HG02970 (cell line): ENCODE data around the gene MC5R.
"Not testable (repeated sequence)": the region's sequence is repeated elsewhere in the genome, so short reads cannot be mapped to it uniquely, and the experiment has no call there.

Experiments
- ATAC-seq: cut with Tn5 transposase; IDR thresholded peaks from one replicate; pipeline ENCODE4 v1.9.1; 2021; ENCODE audit warnings: mild to moderate bottlenecking, moderate library complexity, moderate number of reproducible peaks; ENCODE audit not compliant: unreplicated experiment, low FRiP score

The MC5R gene

GRCh38 chr18:13835202-13835601 lies 11.3 kb downstream of the MC5R start:
- no peak for ATAC-seq

GRCh38 chr18:13836559-13836958 lies 12.6 kb downstream of the MC5R start:
- no peak for ATAC-seq

DNA sequence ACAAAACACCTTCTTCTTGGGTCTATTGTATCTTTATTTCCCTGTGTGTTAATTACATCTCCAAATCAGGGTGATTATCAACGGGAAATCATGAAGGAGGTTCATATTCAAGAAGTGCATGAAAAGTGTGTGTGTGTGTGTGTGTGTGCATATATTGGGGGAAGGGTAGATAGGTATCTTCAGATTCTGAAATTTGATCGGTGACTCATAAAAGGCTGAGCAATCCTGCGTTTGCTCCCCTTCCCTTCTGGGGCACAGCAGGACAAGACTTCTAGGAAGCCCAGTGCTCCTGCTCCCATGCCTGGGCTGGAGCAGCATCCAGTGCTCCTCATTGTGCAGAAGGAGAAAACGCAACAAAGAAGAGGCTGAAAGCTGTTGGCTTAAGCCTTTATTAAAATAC lies 25.8 kb downstream of the MC5R start:
- no peak for ATAC-seq

- ATAC-seq, result not testable (repeated sequence)
These were observed 38.9 kb downstream of the MC5R start for GRCh38 chr18:13862898-13863297.

DNA sequence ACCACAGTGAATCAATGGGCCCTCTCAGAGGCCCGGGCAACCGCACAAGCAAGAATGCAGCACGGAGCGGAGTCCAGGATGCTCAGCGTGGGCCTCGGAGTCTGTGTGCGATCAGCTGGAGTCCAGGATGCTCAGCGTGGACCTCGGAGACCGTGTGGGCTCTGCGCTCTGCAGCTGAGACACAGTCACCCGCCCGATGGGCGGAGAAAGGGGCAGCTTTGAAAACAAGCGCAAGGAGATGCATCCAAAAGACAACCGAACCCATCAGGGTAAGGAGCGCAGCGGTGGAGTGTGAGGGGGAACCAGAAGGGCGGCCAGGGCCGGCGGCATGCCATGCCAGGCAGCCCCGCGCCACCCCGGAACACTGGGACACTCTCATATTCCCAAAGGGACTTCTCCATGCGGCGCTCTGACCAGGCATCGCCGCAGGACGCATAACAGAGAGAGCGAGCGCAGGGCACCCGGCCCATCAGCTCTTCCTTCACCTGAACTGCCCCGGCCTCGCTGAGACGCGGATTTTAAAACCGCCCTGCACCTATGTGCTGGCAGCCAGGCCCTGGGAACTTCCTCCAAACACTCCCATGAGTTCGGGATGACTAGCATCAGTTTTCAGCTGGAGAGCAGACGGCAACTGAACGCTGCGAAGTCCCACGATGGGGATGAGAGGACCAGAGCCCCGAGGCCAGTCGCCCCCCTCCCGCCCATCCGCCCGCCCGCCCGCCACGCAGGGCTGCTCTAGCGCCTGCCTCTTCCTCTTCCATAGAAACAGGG lies 44.7 kb downstream of the MC5R start:
- no peak for ATAC-seq

GRCh38 chr18:13871701-13872100 lies 47.8 kb downstream of the MC5R start:
- ATAC-seq, result no peak

- no peak for ATAC-seq
These were observed 48.4 kb downstream of the MC5R start for GRCh38 chr18:13872373-13872772.

DNA sequence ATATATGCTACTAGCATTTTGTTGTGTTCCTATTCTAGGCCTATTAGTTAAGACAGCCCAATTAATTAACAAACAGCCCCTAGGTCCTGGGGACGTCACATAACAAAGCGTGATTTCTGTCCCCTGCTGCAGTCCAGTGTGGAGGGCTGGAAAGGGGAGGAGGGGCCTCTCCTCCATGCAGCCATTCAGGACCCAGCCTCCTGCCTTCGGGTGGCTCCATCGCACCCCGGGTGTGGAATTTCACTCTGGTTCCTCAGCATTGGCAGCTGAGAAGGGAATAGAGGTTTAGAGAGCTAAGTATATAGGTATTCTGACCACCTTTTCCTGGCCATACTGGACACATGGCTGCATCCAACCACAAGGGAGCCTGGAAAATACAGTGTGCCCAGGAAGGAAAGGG lies 49.0 kb downstream of the MC5R start:
- no peak for ATAC-seq

DNA sequence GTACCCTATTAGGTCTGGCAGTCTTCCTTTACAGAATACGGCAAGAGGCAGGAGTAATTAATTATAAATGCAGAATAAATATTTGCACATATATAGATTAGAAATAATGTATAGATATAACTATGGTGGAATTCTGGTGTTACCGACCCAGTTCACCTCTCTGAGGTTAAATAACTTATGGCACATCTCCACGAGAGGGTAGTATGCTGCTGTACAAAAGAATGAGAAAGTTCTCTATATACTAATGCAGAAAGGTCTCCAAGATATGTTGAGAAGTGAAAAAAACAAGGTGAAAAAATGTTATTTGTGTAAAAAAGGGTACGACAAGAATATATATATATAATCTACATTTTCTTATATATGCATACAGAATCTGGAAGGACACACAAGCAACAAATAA lies 50.6 kb downstream of the MC5R start:
- no peak for ATAC-seq
